Measurements from ENCODE around the gene MYO3B.
"Not testable (repeated sequence)": the region's sequence is repeated elsewhere in the genome, so short reads cannot be mapped to it uniquely, and the experiment has no call there.

MYO3B gene

DNA sequence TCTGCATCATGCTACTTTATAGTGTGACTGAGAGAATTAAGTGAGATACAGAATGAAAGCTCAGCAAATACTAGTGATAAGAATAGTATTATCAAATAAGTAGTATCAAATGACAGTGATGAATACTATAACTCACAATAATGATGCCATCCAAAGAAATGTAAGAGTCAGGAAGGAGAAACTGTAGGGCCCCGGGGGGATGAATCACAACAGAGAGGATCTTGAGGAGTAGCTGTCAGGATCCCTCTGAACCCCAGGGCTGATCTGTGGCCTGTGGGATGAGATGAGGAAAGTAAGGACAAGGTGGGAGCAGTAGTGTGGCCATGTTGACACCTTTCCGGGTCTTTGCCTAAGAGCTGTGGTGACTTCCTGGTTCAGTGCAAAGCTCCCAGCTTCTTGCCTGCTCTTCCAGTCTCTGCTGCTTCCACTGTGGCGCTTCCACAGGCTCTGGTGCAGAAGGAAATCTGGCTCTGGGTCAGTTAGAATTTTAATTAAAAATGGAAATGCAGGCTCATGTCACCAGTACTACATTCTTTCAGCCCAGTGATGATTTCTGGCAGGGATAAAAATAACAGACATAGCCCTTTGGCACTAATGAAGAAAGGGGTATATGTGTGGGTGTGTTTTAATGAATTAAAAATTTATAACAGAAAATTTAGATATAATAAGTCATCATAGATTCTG lies 166.9 kb downstream of the MYO3B start:
- DNase-seq, result no peak

DNA sequence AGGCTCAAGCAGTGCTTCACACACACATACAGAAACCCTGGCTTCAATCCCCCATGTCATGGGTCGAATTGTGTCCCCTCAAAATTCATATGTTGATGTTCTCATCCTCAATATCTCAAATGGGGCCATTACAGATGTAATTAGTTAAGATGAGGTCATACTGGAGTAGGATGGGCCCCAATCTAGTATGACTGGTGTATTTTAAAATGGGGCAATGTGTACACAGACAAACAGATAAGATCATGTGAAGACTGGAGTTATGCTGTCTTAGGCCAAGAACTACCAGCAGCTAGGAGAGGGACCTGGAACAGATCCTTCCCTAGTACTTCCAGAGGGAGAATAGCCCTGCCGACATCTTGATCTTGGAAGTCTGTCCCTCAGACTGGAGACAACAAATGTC lies 167.7 kb downstream of the MYO3B start:
- DNase-seq, result no peak

- not testable (repeated sequence) for DNase-seq
These were observed 171.3 kb downstream of the MYO3B start for GRCh38 chr2:170349269-170349668.

GRCh38 chr2:170350929-170351826 lies 173.2 kb downstream of the MYO3B start:
- no peak for DNase-seq

- no peak for DNase-seq
These were observed 175.8 kb downstream of the MYO3B start for GRCh38 chr2:170353723-170354122.

GRCh38 chr2:170354388-170354787 lies 176.4 kb downstream of the MYO3B start:
- DNase-seq, result peak; percentile 50

GRCh38 chr2:170354855-170355780 lies 177.2 kb downstream of the MYO3B start:
- DNase-seq, result peak; percentile 88

GRCh38 chr2:170359466-170359865 lies 181.5 kb downstream of the MYO3B start:
- no peak for DNase-seq

DNA sequence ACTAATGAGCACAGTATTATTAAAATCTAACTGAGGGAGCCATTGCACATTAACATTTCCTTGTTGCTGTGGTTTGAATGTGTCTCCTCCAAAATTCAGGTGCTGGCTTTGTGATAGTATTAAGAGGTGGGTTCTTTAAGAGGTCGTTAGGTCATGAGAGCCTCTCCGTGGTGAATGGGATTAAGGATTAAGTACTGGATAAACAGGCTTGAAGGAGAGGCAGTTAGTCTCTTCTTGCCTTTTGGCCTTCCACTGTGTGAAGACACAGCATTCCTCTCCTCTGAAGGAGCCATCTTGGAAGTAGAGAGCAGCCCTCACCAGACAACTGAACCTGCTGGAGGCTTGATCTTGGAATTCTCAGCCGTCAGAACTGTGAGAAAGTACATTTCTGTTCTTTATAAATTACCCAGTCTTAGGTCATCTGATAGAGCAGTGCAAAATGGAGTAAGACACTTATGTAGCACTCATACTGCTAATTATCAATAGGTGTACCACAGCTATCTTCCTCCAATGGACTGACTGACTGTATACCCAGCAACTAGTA lies 182.7 kb downstream of the MYO3B start:
- no peak for DNase-seq

- no peak for DNase-seq
These were observed 183.4 kb downstream of the MYO3B start for GRCh38 chr2:170361090-170361936.

GRCh38 chr2:170362313-170362870 lies 184.4 kb downstream of the MYO3B start:
- DNase-seq, result no peak

DNA sequence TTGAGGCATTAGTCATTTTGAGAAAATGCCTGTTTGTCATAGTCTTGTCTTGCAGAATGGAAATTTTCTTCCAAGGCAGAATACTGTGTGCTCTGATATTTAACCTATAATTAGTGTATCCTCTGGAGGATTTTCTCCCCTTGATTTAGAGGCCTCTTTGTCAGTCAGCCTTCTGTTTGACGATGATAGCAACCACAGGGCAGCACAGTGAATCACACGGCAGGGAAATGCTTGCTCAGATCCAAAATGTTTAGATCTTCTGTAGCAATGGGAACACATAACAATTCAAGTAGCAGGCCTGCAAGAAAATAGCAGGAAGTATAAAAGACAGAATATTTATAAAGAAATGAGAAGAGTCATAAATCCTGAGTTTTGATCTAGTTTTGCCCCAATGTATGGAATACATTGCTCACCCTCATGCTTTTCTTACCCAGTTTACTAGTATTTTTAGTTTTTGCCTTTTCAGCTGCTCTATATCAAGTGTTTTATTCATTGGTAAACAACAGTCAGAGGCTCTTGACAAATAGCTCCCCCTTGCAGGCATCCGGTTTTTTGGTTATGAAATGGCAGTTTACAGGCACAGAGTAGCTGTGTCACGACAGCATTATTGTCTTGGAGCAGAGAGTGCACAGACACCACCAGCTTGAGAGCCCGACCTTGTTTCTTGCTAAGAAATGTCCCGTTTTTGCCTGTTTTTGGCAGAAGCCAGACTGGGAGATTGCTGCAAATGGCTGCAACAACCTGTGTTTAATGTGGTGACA lies 185.1 kb downstream of the MYO3B start:
- DNase-seq, result no peak

GRCh38 chr2:170365003-170365402 lies 187.1 kb downstream of the MYO3B start:
- no peak for DNase-seq

DNA sequence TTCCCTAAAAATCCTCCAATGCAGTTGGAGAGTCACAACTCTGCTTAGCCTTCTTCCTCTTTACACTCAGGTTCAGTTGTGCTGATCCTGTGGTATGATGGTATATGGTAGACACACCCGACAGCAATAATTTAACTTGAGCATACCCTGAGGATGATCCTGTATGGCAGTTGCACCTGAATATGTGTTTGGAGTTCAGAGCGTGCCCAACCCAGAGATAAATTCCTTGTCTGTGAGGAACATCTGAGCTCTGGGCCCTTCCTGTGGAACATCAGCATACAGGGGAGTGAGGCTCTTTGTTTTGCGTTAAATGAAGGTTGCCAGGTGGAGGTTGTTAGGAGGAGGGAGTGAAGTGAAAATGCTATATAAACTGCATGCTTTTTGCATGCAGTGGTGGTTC lies 187.7 kb downstream of the MYO3B start:
- DNase-seq, result no peak

DNA sequence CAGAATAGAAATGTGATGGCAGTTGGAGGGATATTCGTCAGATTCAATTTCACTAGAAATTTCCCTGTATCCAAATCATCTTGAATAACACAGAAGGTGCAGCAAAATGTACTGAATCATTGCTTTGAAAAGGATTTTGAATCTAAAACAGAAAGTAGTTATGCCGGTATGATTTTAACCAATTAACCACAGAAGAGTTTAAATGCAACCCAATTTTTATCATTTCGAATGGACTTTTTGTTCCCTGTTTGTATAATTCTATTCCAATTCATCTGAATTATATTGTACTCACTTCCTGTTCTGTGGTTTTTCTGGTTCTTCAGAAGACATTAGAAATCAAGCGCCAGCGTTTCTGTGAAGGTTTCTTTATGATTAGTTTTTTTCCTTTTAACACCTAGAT lies 190.4 kb downstream of the MYO3B start:
- DNase-seq, result no peak

DNA sequence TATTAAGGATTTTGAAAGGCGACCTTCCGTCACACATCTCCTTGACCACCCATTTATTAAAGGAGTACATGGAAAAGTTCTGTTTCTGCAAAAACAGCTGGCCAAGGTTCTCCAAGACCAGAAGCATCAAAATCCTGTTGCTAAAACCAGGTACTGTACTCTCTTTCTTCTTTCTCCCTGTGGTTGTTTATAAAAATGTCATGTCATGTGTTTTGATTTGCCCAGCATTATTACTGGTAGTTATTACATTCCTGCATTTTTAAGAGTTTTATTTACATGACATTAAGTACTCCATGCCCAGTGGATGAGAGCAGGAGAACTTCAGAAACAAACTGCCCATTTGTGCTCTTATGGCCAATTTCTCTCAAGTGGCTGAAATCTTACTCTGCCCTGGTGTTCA lies 191.3 kb downstream of the MYO3B start:
- DNase-seq, result no peak

GRCh38 chr2:170369894-170370293 lies 191.9 kb downstream of the MYO3B start:
- peak; percentile 17 for DNase-seq

- DNase-seq, result no peak
These were observed 193.5 kb downstream of the MYO3B start for GRCh38 chr2:170371231-170371998.

DNA sequence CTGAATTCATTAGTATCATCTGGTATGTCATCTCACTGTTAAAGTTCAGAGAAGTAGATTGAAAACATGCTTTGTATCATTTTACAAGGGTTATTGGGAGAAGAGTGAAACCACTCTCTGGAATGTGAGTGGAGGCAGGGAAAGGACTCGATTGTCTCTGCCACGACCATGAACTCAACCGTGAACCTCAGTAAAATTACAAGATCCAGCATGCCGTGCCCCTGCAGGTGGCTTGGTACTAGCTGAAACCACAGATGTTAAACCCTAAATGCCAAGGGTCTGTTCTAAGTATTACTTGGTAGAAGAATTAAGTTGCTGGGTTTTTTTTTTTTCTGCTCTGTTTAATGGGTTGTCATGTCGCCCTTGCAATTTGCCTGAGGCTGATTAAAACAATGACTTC lies 197.2 kb downstream of the MYO3B start:
- no peak for DNase-seq

Data from NCI-H2081 treated with DMSO at 0.1 percent for 48 hours (cell line).